Activated naive CD8-positive, alpha-beta T cell treated with anti-CD3 and anti-CD28 coated beads for 36 hours (primary cell): ENCODE results near the gene SELENOO. TPM values are rescaled to one million over a fixed set of nuclear protein-coding genes. Genes with fewer than 3 reads are reported as not detected.

Source experiments
- DNase-seq: peaks from one replicate; pipeline ENCODE4 v3.0.0; 2021
- H3K27ac Mint-ChIP-seq: one replicate; pipeline ENCODE4 v1.8.0; 2022; ENCODE audit warnings: mild to moderate bottlenecking, moderate library complexity, mixed read lengths
- H3K27me3 Mint-ChIP-seq: one replicate; pipeline ENCODE4 v1.8.0; 2022; ENCODE audit warnings: mild to moderate bottlenecking, mixed read lengths
- H3K36me3 Mint-ChIP-seq: one replicate; pipeline ENCODE4 v1.8.0; 2021; ENCODE audit warnings: mild to moderate bottlenecking, mixed read lengths
- H3K4me1 Mint-ChIP-seq: one replicate; pipeline ENCODE4 v1.8.0; 2021; ENCODE audit warnings: mixed read lengths
- H3K4me3 Mint-ChIP-seq: one replicate; pipeline ENCODE4 v1.8.0; 2022; ENCODE audit warnings: mild to moderate bottlenecking, moderate library complexity, mixed read lengths
- H3K9me3 Mint-ChIP-seq: one replicate; pipeline ENCODE4 v1.8.0; 2022; ENCODE audit warnings: mixed read lengths
- total RNA-seq, 2 experiments: library from RNA; stranded (reverse); gene quantifications; one replicate each; pipeline ENCODE4 v1.2.3, GENCODE V29; 2021

The SELENOO gene
- total RNA-seq, 2 experiments from 2014 or later = 20.0 to 20.9 TPM

GRCh38 chr22:50261615-50262459, 61.0 kb downstream of the SELENOO start, which contains the start of gene MAPK12:
Gene MAPK12, minus strand, starts transcription at chr22:50261683. Its CDS starts 174 bp downstream, at chr22:50261509.
- H3K4me3 Mint-ChIP-seq = peak within 1 kb of the TSS; percentile 61
- peaks cover 39% of the 10 kb centered on the region for H3K27me3 Mint-ChIP-seq
- H3K27ac Mint-ChIP-seq = no peak within 1 kb of the TSS
- H3K9me3 Mint-ChIP-seq = no peaks in the 10 kb centered on the region
- H3K36me3 Mint-ChIP-seq = no peaks in the 10 kb centered on the region
- peaks cover 5% of the 10 kb centered on the region for H3K4me1 Mint-ChIP-seq
- no peak for DNase-seq

GRCh38 chr22:50262460-50262911, 61.7 kb downstream of the SELENOO start:
- no peaks in the 10 kb centered on the region for H3K36me3 Mint-ChIP-seq
- peak overlapping the region; percentile 61 for H3K4me3 Mint-ChIP-seq
- peaks cover 39% of the 10 kb centered on the region for H3K27me3 Mint-ChIP-seq
- no peak for DNase-seq
- H3K27ac Mint-ChIP-seq = no peak overlapping the region
- H3K9me3 Mint-ChIP-seq = no peaks in the 10 kb centered on the region
- peaks cover 5% of the 10 kb centered on the region for H3K4me1 Mint-ChIP-seq

- Mint-ChIP-seq H3K27me3 (peaks cover 41% of the 10 kb centered on the region), H3K4me1 (peaks cover 6% of the 10 kb centered on the region), H3K4me3 (no peak overlapping the region), H3K27ac (no peak overlapping the region), H3K36me3 (no peaks in the 10 kb centered on the region), H3K9me3 (no peaks in the 10 kb centered on the region)
- no peak for DNase-seq
Observed at GRCh38 chr22:50262973-50263617, 62.3 kb downstream of the SELENOO start.

DNA sequence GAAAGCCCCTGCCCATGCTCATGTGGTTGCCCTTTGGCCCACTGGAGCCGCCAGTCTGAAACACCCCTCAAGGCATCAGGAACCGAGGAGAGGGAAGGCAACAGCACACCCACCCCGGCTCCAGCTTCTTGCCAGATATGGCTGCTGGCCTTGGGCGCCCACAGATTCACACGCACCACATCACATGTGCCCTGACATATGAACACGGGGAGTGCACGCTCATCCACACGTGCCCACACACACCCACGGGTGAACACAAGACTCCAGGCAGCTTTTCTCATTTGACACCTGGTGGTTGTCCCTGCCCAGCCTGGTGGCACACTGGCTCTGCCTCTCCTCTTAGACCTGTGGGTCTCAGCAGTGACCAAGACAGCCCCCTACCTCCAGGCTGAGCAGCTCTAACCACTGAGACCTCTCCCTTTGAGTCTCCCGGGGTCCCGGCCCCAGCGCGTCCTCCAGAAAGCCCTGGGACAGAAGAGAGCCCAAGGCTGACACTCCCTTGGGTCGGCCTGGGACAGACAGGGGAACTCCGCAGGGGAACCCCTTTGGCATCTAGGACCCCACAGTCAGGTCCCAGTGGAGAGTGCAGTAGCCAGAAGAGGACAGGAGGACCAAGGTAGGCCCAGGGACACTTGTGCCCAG, 63.4 kb downstream of the SELENOO start:
- Mint-ChIP-seq H3K4me1 (peaks cover 11% of the 10 kb centered on the region), H3K36me3 (no peaks in the 10 kb centered on the region), H3K4me3 (no peak overlapping the region), H3K27ac (no peak overlapping the region), H3K27me3 (peaks cover 41% of the 10 kb centered on the region), H3K9me3 (no peaks in the 10 kb centered on the region)
- no peak for DNase-seq

DNA sequence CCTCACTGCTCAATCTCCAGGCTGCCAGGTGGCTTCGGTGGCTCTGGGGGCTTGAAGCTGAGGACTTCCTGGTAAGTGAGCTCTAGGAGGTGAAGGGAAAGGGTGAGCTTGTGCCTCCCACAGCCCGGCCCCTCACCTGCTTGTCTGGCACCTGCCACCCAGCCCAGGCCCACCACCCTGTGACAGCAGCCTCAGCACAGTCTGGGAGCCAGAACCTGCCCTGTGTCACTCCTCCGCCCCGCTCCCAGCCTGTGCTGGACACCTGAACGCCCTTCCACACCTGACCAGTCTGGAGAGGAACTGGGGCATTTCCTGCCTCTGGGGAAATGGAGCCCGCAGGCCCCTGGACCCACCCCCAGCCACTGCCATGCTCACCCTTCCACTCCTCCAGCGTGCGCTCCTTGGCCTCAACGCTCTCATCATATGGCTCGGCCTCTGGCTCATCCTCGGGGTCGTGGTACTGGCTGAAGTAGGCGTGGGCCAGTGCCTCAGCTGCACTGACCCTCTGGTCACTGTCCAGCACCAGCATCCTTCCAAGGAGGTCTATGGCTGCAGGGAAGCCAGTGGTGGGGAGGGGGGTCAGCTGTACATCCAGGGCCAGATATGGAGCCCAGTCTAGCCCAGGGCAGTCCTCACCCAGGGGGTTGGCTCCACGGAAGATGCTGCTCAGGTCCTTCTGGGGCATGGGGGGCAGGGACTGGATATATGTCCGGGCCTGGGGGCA, 64.3 kb downstream of the SELENOO start:
- no peaks in the 10 kb centered on the region for H3K9me3 Mint-ChIP-seq
- H3K27ac Mint-ChIP-seq = no peak overlapping the region
- peaks cover 32% of the 10 kb centered on the region for H3K27me3 Mint-ChIP-seq
- no peak overlapping the region for H3K4me3 Mint-ChIP-seq
- H3K36me3 Mint-ChIP-seq = no peaks in the 10 kb centered on the region
- DNase-seq = no peak
- H3K4me1 Mint-ChIP-seq = peaks cover 12% of the 10 kb centered on the region

GRCh38 chr22:50266994-50267393, 66.2 kb downstream of the SELENOO start:
- Mint-ChIP-seq H3K27ac (no peak overlapping the region), H3K4me1 (peaks cover 12% of the 10 kb centered on the region), H3K4me3 (no peak overlapping the region), H3K27me3 (peaks cover 27% of the 10 kb centered on the region), H3K36me3 (no peaks in the 10 kb centered on the region), H3K9me3 (no peaks in the 10 kb centered on the region)
- DNase-seq = no peak

Other genes with a start within 250 kb of the SELENOO start
- gene PIM3, start 240.2 kb upstream of the SELENOO start, total RNA-seq = 100 to 1,000 TPM; 134 to 137 TPM
- not detected for gene IL17REL, start 188.2 kb upstream of the SELENOO start, total RNA-seq
- not detected for gene TTLL8, start 142.7 kb upstream of the SELENOO start, total RNA-seq
- gene MLC1, start 115.6 kb upstream of the SELENOO start, total RNA-seq = 1 to 10 TPM; 1.5 to 2.1 TPM
- gene MOV10L1, start 111.0 kb upstream of the SELENOO start, total RNA-seq = under 1 TPM; 0.14 to 0.23 TPM
- 1 to 10 TPM in 1 of 2 experiments, under 1 TPM in 1; 0.66 to 1.0 TPM for gene PANX2, start 30.3 kb upstream of the SELENOO start, total RNA-seq
- 10 to 100 TPM; 77.8 to 79.4 TPM for gene TRABD, start 15.1 kb upstream of the SELENOO start, total RNA-seq
- 10 to 100 TPM; 38.7 to 41.7 TPM for gene TUBGCP6, start 44.0 kb downstream of the SELENOO start, total RNA-seq
- 10 to 100 TPM; 37.3 to 42.3 TPM for gene HDAC10, start 50.3 kb downstream of the SELENOO start, total RNA-seq
- 1 to 10 TPM; 3.5 to 3.6 TPM for gene MAPK12, start 60.7 kb downstream of the SELENOO start, total RNA-seq
- gene MAPK11, start 69.4 kb downstream of the SELENOO start, total RNA-seq = 1 to 10 TPM; 3.2 to 3.3 TPM
- 10 to 100 TPM; 16.1 to 16.8 TPM for gene PLXNB2, start 106.6 kb downstream of the SELENOO start, total RNA-seq
- 1 to 10 TPM; 4.2 to 4.7 TPM for gene DENND6B, start 126.0 kb downstream of the SELENOO start, total RNA-seq
- 10 to 100 TPM; 38.3 to 41.2 TPM for gene PPP6R2, start 142.3 kb downstream of the SELENOO start, total RNA-seq